Bronchial epithelial cell (primary cell): ENCODE data around the gene TSTD2. TPM values are rescaled to one million over a fixed set of nuclear protein-coding genes. Genes with fewer than 3 reads are reported as not detected.

Source experiments
- DNase-seq: peaks from one replicate; pipeline ENCODE4 v3.0.0-alpha.2; 2010; ENCODE audit warnings: low read depth
- FAIRE-seq: peaks from 2 replicates; lab custom pipeline; 2011; peaks lifted over from hg19 to GRCh38; lab: Jason Lieb, UNC
- H3K27me3 ChIP-seq: 2 replicates; pipeline ENCODE4 v1.5.1; 2011; ENCODE audit warnings: low read length; ENCODE audit not compliant: control insufficient read depth, insufficient read depth
- H3K36me3 ChIP-seq: 2 replicates; pipeline ENCODE4 v1.5.1; 2011; ENCODE audit warnings: low read length; ENCODE audit not compliant: control insufficient read depth, insufficient read depth
- H3K4me3 ChIP-seq: 2 replicates; pipeline ENCODE4 v1.5.1; 2011; ENCODE audit warnings: mild to moderate bottlenecking, low read depth, low read length, control low read depth
- total RNA-seq: library from RNA; depleted of rRNA; stranded (reverse); fragments of >200 nt; gene quantifications from 2 replicates; pipeline ENCODE4 v1.2.1, GENCODE V29; 2014
- TF ChIP-seq, protein P1 (sequence below): IDR thresholded peaks from 2 replicates; pipeline ENCODE4 v1.5.1; 2011; ENCODE audit warnings: mild to moderate bottlenecking, moderate library complexity, low read length, control low read depth, inconsistent platforms; ENCODE audit not compliant: insufficient read depth, severe bottlenecking

TSTD2 gene
- total RNA-seq, 1 donor from 2014 or later: 15.0 TPM

DNA sequence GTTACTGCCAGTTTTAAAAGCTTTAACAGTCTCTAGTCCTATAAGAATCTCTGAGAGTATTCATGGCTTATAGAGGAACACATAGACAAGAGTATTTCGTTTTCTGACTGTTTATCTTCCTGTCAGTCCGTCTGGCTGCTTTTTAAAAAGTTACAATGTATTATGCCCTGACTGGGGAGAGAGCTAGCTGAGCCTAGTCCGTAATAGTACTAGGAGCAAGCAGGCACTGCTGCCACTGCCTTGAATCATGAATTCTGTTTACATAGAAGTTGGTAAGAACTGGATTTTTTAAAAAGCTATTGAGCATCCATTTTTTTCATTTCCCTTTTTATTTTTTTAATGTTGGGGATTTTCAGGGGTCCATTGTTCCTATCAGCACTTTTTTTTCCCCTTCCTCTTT lies 37.4 kb upstream of the TSTD2 start:
- TF ChIP-seq, protein P1, sequence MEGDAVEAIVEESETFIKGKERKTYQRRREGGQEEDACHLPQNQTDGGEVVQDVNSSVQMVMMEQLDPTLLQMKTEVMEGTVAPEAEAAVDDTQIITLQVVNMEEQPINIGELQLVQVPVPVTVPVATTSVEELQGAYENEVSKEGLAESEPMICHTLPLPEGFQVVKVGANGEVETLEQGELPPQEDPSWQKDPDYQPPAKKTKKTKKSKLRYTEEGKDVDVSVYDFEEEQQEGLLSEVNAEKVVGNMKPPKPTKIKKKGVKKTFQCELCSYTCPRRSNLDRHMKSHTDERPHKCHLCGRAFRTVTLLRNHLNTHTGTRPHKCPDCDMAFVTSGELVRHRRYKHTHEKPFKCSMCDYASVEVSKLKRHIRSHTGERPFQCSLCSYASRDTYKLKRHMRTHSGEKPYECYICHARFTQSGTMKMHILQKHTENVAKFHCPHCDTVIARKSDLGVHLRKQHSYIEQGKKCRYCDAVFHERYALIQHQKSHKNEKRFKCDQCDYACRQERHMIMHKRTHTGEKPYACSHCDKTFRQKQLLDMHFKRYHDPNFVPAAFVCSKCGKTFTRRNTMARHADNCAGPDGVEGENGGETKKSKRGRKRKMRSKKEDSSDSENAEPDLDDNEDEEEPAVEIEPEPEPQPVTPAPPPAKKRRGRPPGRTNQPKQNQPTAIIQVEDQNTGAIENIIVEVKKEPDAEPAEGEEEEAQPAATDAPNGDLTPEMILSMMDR: no peak
- FAIRE-seq: no peak
- Histone ChIP-seq H3K4me3 (no peak overlapping the region), H3K27me3 (no peaks in the 10 kb centered on the region), H3K36me3 (peaks cover 16% of the 10 kb centered on the region)
- DNase-seq: no peak

DNA sequence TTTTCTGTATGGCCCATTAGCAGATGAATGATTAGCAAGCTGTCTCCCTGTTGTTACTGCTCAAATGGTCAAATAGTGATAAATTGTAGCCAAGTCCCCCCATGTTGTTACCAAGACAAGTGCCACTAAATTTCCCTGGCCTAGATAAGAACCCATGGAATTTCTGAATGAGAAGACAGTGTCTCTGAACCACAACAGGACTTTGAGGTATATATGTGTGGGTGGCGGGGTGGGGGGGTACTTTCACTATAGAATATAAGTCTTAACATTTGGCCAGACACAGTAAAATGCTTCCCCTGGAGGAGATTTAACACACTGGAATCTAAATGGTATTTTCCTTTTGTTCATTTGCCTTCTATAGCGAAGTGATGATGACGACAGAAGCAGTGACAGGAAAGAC lies 35.3 kb upstream of the TSTD2 start:
- TF ChIP-seq, protein P1: no peak
- Histone ChIP-seq H3K27me3 (no peaks in the 10 kb centered on the region), H3K4me3 (no peak overlapping the region), H3K36me3 (peaks cover 23% of the 10 kb centered on the region)
- no peak for FAIRE-seq
- no peak for DNase-seq

DNA sequence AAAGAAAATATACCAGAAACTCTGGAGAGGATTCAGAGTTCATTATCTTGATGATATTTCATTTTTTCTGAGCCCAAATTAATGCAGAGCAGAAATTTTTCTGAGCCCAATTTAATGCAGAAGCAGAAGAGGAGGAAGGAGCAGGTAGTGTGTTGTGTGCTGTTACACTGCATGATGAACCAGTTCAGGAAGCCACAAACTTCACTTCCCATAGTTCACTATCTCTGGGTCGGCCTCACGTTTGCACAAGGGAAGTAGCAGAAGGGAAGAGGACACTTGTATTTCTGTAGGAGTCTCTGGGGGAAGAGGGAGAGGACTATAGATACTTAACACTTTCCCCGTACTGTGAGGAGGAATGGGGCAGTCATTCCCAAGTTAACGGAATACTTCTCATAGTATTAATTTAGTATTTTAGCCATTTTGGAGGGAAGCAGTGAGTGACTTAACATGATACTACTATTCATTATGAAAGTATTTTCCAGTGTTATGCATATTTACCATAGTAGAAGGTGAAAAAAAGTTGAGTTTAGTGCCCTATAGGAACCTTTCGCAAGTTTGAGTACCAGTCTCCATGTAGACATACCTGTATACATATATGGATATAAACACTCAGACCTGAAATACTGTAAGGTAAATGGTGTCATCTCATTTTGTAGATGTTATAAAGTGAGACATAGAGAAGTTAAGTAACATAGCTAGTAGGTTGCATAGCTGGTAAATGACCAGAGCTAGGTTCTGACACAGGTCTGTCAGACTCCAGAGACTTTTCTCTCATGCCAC lies 33.9 kb upstream of the TSTD2 start:
- Histone ChIP-seq H3K36me3 (peaks cover 23% of the 10 kb centered on the region), H3K27me3 (no peaks in the 10 kb centered on the region), H3K4me3 (no peak overlapping the region)
- DNase-seq: no peak
- TF ChIP-seq, protein P1: no peak
- no peak for FAIRE-seq

DNA sequence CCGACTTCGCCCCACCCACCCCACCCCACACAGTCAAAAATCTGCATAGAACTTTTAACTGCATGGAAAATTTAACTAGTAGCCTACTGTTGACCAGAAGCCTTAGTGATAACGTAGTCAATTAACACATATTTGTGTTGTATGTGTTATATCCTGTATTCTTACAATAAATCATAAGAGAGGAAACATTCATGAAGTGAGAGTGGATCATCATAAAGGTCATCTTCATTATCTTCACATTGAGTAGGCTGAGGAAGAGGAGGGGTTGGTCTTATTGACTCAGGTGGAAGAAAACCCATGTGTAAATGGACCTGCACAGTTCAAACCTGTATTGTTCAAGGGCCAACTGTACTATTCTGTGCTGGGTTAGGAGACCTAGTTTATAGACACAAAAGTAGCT lies 32.6 kb upstream of the TSTD2 start:
- DNase-seq: no peak
- Histone ChIP-seq H3K4me3 (no peak overlapping the region), H3K36me3 (peaks cover 25% of the 10 kb centered on the region), H3K27me3 (no peaks in the 10 kb centered on the region)
- TF ChIP-seq, protein P1: no peak
- no peak for FAIRE-seq

DNA sequence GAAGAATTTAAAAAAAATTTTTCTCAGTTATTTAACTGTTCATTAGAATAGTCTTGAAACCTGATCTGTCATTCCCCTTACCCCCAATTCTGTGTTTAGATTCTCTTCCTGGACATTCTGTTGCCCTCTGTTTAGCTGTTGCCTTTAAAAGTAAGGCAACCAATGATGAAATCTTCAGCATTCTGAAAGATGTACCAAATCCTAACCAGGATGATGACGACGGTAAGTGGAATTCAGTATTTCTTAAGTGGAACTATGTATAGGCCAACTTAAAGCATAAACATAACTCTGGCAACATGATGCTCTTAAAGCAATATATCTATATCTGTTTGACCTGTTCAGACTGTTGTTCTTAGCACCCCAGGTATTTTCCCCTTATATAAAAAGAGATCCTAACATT lies 27.7 kb upstream of the TSTD2 start:
- no peak overlapping the region for H3K4me3 ChIP-seq
- peaks cover 24% of the 10 kb centered on the region for H3K36me3 ChIP-seq
- DNase-seq: no peak
- no peaks in the 10 kb centered on the region for H3K27me3 ChIP-seq
- no peak for FAIRE-seq
- TF ChIP-seq, protein P1: no peak

DNA sequence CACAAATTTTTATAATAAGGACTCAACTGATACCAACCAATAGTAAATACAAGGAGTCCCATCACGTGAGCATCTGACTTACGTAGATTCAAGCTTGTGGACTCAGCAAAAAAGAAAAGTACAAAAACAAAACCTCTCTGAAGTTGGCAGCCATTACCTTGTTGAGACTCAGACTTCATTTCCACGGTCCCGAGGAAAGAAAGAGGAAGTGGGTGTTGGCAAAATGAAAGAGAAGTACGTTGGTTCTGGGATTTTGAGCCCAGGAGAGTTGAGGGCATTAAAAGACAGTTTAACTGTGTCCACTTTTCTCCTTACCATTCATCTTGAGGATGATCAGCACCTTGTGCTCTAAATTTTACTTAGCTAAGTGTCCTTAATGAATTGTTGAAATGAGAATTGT lies 27.2 kb upstream of the TSTD2 start:
- H3K27me3 ChIP-seq: no peaks in the 10 kb centered on the region
- peaks cover 24% of the 10 kb centered on the region for H3K36me3 ChIP-seq
- FAIRE-seq (no peak), DNase-seq (no peak)
- H3K4me3 ChIP-seq: no peak overlapping the region
- TF ChIP-seq, protein P1: no peak
